GM12892 (cell line): Measurements from ENCODE around the gene STX12.

ENCODE experiments used
- POLR2A ChIP-seq: IDR thresholded peaks from 2 replicates; pipeline ENCODE4 v1.6.1; 2011; ENCODE audit warnings: low read depth, low read length, control low read depth
- POLR2AphosphoS5 ChIP-seq: IDR thresholded peaks from 2 replicates; pipeline ENCODE4 v1.6.1; 2011; ENCODE audit warnings: low read depth, low read length, control low read depth
- TAF1 ChIP-seq: IDR thresholded peaks from 2 replicates; pipeline ENCODE4 v1.6.1; 2011; ENCODE audit warnings: low read depth, mild to moderate bottlenecking, control low read depth, low read length, borderline replicate concordance

- TF ChIP-seq TAF1 (no peak), POLR2AphosphoS5 (no peak), POLR2A (no peak)
Measured at GRCh38 chr1:27760426-27760825, 12.6 kb upstream of the STX12 start.
